Measurements from ENCODE around the gene NUDT16L1. TPM values are rescaled to one million over a fixed set of nuclear protein-coding genes. Genes with fewer than 3 reads are reported as not detected.

The NUDT16L1 gene
- total RNA-seq, 1 experiment from 2014 or later: 49.9 TPM

GRCh38 chr16:4700380-4700996, 7.1 kb downstream of the NUDT16L1 start:
- Histone ChIP-seq H3K27me3 (ENCODE audit: low read length) (no peaks in the 10 kb centered on the region), H3K79me2 (ENCODE audit: low read length) (no peaks in the 10 kb centered on the region), H3K36me3 (ENCODE audit: low read depth, low read length) (no peaks in the 10 kb centered on the region; the same call in 1 of the 2 replicates), H3K27ac (ENCODE audit: low read length) (no peak overlapping the region), H3K4me3 (ENCODE audit: low read length) (no peak overlapping the region), H3K9me2 (replicated peaks; ENCODE audit: low read length) (no peaks in the 10 kb centered on the region), H3K4me2 (ENCODE audit: low read length) (no peak overlapping the region), H4K20me1 (ENCODE audit: low read length) (no peaks in the 10 kb centered on the region), H2AFZ (ENCODE audit: low read length) (no peak overlapping the region), H3K9me3 (ENCODE audit: low read length) (no peaks in the 10 kb centered on the region), H3F3A (ENCODE audit: low read length, unreplicated experiment) (no peaks in the 10 kb centered on the region), H3K4me1 (ENCODE audit: insufficient read depth, low read length) (no peaks in the 10 kb centered on the region), H3K9ac (ENCODE audit: low read length) (no peak overlapping the region)
- peak; percentile 39; the same call in 1 of the 2 replicates for ATAC-seq
- POLR2A ChIA-PET (ENCODE audit: unreplicated experiment): no interaction called here
- no TSS peak for BruUV-seq (replicated peaks)
- TF ChIP-seq EZH2 (IDR thresholded peaks at IDR 0.05; ENCODE audit: low read length, unreplicated experiment) (no peak), EZH2phosphoT487 (IDR thresholded peaks at IDR 0.05; ENCODE audit: borderline replicate concordance, low read length) (no peak), CTCF (conservative IDR thresholded peaks at IDR 0.05; ENCODE audit: low read depth, low read length) (no peak)
- CTCF ChIA-PET: no interaction called here
- intact Hi-C loops (cut with micrococcal nuclease): no loop called here
- DNase-seq: no peak

DNA sequence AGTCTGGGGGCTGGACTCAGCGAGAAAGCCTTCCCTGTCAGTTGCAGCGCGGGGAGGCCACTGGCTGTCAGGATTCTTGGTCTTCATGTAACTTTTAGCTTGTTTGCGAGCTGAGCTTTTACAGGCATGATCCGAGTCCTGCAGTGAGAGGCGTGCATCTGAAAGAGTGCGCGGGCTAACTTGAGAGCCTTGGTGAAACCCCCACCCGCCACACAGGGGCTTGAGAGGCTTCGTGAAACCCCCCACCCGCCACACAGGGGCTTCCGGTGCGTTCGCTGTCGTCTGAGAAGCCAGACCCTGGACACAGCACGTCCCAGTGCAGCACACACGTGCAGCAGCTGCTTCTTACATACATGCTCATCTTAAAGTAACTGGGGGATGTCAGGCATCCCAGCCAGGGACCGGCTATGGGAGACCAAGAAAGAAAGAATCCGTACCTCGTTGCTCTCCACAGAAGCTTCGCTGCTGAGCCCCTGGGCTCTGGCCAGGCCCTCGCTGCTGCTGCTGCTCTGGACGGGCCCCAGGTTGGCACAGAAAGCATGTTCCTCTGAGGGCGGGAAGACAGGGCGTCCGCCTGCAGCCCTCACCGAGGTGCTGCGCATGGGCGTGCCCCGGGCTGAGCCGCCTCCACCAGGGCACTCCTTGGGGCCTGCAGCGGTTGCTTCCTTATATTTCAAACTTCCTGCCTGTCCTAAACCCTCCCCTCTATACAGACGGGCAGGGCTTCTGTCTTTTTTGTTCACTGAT, 7.8 kb downstream of the NUDT16L1 start:
- no TSS peak for BruUV-seq (replicated peaks)
- ATAC-seq: no peak

More for the DNA sequence above, 7.8 kb downstream of the NUDT16L1 start:
- Histone ChIP-seq H2AFZ (ENCODE audit: low read length) (no peak overlapping the region), H3K27me3 (ENCODE audit: low read length) (no peaks in the 10 kb centered on the region), H3K4me3 (ENCODE audit: low read length) (no peak overlapping the region), H3F3A (ENCODE audit: low read length, unreplicated experiment) (no peaks in the 10 kb centered on the region), H3K4me2 (ENCODE audit: low read length) (no peak overlapping the region), H3K9ac (ENCODE audit: low read length) (no peak overlapping the region), H3K9me2 (replicated peaks; ENCODE audit: low read length) (no peaks in the 10 kb centered on the region), H3K9me3 (ENCODE audit: low read length) (no peaks in the 10 kb centered on the region), H3K4me1 (ENCODE audit: insufficient read depth, low read length) (no peaks in the 10 kb centered on the region), H3K79me2 (ENCODE audit: low read length) (no peaks in the 10 kb centered on the region), H3K36me3 (ENCODE audit: low read depth, low read length) (no peaks in the 10 kb centered on the region; the same call in 1 of the 2 replicates), H3K27ac (ENCODE audit: low read length) (no peak overlapping the region), H4K20me1 (ENCODE audit: low read length) (no peaks in the 10 kb centered on the region)
- CTCF ChIA-PET: interaction anchor here (0.6 kb wide), 1 partner anchor 21 kb away, joined by 3 read pairs; no protein-coding TSS in a partner anchor
- no peak for DNase-seq
- TF ChIP-seq EZH2 (IDR thresholded peaks at IDR 0.05; ENCODE audit: low read length, unreplicated experiment) (no peak), EZH2phosphoT487 (IDR thresholded peaks at IDR 0.05; ENCODE audit: borderline replicate concordance, low read length) (no peak), CTCF (conservative IDR thresholded peaks at IDR 0.05; ENCODE audit: low read depth, low read length) (no peak)
- POLR2A ChIA-PET (ENCODE audit: unreplicated experiment): no interaction called here
- intact Hi-C loops (cut with micrococcal nuclease): no loop called here

All from PC-3 (cell line).